Measurements from ENCODE around the gene AGBL2.

The AGBL2 gene

DNA sequence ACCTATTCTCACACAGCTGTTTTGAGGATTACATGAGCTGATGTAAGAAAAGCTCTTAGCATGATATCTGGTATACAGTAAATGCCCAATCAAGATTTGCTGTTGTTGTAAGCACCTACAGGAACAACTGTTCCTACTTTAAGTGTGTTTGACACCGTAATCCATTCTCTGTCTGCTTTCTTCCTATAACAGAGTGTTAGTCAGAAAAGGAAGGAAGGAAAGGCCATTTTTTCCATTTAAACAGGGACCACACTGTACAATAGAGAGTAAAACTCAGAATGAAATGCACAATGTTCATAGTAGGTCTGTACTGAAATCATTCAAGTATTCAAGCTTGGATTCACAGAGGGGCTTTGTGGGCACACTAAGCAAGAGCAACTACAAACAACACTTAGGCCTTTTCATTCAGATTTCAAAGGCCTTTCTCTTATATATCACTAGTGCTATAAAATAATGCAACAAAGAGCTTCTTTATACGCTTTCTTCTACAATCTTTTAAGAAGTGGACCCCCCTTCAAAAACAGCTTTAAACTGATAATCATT, 94.3 kb downstream of the AGBL2 start:
- DNase-seq, result no peak

DNA sequence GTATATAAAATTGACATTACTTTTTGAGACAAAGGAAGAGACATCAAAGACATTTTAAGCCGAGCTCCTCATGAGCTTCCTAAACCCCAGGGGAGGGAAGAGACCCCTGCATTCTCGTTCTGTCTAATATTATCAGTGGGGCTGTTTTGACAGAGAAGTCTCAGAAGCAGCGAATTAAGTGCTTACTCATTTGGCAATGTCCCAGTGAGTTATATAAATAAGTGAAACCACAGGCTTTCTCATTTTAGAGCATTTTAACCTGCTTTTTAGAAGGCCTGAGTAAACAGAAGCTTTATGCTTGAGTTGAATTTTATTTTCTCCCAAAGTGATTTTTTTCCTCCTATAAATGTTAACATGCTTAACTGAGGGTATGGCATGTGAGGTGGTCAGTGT, 97.8 kb downstream of the AGBL2 start:
- no peak for DNase-seq

DNA sequence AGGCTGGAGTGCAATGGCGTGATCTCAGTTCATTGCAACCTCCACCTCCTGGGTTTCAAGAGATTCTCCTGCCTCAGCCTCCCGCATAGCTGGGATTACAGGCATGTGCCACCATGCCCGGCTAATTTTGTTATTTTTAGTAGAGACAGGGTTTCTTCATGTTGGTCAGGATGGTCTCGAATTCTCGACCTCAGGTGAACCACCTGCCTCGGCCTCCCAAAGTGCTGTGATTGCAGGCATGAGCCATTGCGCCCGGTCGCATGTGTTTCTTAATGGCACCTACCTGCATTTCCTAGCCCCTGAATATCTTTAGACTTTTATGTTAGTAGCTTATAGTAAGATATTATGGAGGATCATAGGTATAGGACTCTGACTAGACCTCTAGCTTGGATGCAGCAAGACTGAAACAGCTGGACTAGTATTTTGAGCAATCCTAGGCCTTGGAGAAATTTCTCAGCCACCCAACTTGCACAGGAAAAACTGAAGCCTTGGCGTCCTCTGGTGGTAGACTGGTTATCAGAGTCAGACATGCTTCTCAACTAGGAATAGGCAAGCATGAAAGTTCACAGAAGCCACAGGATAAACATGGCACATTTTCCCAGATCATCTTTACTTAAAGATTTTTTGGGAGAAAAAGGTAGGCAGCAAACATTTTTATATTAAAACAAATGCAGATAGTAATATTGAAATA, 98.3 kb downstream of the AGBL2 start:
- DNase-seq, result peak; percentile 70

DNA sequence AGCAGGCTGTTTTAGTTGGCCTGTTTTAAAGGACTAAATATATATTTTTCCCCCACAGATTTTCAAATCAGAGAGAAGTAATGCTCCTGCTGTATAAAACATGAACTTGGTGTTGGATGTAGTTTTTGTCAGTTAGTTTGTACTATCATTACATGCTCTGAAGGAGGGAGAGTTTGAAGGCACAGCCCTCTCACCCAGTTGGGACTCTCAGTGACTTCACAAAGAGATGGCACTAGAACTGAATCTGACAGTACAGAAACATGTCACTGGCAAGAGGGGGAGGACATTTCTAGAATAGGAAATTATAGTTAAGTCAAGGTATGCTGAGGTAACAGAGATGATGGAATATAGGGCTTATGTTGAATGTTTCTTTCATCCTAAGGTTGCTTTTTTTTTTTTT, 99.9 kb downstream of the AGBL2 start:
- no peak for DNase-seq

DNA sequence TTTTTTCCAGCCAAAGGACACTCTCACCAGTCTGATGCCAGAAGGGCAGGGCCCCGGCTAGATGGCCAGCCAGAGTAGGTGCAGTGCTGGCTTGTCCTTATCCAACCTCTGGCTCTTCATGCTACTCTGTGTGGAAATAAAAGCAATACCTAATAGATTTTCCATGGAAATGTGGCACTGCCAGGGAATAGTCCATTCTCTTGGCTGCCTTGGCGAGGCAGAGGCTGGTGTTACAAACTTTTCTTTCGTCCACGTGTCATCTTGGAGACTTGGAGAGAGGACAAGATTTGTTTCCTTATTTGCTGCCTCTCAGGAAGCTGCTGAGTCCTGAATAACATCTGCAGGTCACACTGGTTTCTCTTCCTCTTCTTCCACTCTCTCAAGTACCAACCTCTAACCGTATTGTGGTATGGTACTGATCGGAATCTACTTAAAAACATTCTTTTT, 103.8 kb downstream of the AGBL2 start:
- no peak for DNase-seq

DNA sequence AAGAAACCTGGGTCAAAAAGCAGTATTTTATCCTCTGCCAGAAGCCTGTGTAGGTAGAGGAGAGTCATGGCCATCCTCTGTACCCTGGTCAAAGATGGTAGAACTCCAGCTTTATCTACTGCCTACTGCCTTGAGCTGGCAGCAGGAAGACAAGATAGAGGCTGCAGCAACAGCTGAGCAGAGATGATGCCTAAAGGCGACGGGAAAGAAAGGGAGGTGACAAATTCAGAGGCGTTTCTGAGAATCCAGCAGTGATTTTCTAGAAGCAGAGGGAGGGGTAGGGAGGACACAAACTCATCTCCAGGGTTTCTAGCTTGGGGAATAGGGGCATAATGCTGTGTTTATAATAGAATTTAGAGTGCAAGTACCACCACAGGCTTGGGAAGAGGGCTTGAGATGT, 105.5 kb downstream of the AGBL2 start:
- DNase-seq, result no peak
